Prostate gland (tissue), 2 donors: ENCODE measurements around the gene LIN7B.

ENCODE experiments used
- POLR2A ChIP-seq: fragments of 450-650 bp; IDR thresholded peaks from one replicate; pipeline ENCODE4 v1.6.1; 2016; ENCODE audit warnings: antibody characterized with exemption, mild to moderate bottlenecking
- POLR2AphosphoS5 ChIP-seq: sonication (generic); formaldehyde crosslinking; IDR thresholded peaks from one replicate; pipeline ENCODE4 v1.6.1; 2017; ENCODE audit warnings: antibody characterized with exemption
- TF ChIP-seq, protein P1 (sequence below), 4 experiments: fragments of 200-600 bp in 2 of 4; fragments of 450-650 bp in 2 of 4; sonication (generic) in 2 of 4; IDR thresholded peaks; 1 replicate in 3 of 4; 2 replicates in 1 of 4; pipeline ENCODE4 v1.5.1; 2016 to 2019; ENCODE audit warnings: antibody characterized with exemption in 4 of 4, mild to moderate bottlenecking in 2 of 4, moderate library complexity in 2 of 4

- TF ChIP-seq, protein P1, sequence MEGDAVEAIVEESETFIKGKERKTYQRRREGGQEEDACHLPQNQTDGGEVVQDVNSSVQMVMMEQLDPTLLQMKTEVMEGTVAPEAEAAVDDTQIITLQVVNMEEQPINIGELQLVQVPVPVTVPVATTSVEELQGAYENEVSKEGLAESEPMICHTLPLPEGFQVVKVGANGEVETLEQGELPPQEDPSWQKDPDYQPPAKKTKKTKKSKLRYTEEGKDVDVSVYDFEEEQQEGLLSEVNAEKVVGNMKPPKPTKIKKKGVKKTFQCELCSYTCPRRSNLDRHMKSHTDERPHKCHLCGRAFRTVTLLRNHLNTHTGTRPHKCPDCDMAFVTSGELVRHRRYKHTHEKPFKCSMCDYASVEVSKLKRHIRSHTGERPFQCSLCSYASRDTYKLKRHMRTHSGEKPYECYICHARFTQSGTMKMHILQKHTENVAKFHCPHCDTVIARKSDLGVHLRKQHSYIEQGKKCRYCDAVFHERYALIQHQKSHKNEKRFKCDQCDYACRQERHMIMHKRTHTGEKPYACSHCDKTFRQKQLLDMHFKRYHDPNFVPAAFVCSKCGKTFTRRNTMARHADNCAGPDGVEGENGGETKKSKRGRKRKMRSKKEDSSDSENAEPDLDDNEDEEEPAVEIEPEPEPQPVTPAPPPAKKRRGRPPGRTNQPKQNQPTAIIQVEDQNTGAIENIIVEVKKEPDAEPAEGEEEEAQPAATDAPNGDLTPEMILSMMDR (IDR thresholded peaks at IDR 0.05), result no peak
- TF ChIP-seq POLR2A (no peak), POLR2AphosphoS5 (no peak)
Observed at GRCh38 chr19:49135686-49136085, 21.5 kb downstream of the LIN7B start.
